Measurements from ENCODE around the gene SCAF8.
"Not testable (repeated sequence)": the region's sequence is repeated elsewhere in the genome, so short reads cannot be mapped to it uniquely, and the experiment has no call there.

SCAF8 gene

DNA sequence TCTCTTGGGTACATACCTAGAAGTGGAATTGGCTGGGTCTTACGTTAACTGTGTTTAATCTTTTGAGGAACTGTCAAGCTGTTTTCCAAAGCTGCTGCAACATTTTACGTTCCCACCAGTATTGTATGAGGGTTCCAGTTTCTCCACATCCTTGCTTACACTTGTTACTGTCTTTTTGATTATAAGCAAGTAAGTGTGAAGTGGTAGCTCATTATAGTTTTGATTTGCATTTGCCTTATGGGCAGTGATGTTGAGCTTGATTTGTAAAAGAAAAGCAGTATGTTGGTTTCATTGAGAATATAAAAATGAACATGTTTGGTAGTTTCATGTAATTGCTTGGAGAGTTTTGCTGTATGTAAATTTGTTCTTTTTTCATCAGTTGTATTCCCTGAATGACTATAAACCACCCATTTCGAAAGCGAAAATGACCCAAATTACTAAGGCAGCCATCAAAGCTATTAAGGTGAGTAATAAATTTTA is 40.4 kb downstream of the SCAF8 start:
- no peak for DNase-seq (ENCODE audit: low read depth, low spot score)
- TF ChIP-seq, protein P1, sequence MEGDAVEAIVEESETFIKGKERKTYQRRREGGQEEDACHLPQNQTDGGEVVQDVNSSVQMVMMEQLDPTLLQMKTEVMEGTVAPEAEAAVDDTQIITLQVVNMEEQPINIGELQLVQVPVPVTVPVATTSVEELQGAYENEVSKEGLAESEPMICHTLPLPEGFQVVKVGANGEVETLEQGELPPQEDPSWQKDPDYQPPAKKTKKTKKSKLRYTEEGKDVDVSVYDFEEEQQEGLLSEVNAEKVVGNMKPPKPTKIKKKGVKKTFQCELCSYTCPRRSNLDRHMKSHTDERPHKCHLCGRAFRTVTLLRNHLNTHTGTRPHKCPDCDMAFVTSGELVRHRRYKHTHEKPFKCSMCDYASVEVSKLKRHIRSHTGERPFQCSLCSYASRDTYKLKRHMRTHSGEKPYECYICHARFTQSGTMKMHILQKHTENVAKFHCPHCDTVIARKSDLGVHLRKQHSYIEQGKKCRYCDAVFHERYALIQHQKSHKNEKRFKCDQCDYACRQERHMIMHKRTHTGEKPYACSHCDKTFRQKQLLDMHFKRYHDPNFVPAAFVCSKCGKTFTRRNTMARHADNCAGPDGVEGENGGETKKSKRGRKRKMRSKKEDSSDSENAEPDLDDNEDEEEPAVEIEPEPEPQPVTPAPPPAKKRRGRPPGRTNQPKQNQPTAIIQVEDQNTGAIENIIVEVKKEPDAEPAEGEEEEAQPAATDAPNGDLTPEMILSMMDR (IDR thresholded peaks at IDR 0.05; ENCODE audit: low read depth, low read length): no peak
- H3K4me3 ChIP-seq (ENCODE audit: low read depth, low read length): no peak overlapping the region
- in situ Hi-C loops (cut with HindIII; ENCODE audit: low sequenced_read_pairs): no loop called here

DNA sequence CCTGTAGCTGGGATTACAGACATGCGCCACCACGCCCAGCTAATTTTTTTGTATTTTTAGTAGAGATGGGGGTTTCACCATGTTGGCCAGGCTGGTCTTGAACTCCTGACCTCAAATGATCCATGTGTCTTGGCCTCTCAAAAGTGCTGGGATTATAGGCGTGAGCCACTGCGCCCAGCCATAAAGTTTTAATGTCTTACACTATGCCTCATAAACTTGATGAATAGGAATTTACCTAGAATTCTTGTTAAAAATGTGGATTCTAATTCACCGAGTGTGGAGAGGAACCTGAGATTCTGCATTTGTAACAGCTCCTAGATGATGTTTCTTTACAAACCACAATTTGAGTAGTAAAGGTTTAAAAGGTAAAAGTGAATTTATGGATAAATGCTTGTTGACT is 45.9 kb downstream of the SCAF8 start:
- H3K4me3 ChIP-seq (ENCODE audit: low read depth, low read length); in situ Hi-C loops (cut with HindIII; ENCODE audit: low sequenced_read_pairs); DNase-seq (ENCODE audit: low read depth, low spot score): not testable (repeated sequence)

DNA sequence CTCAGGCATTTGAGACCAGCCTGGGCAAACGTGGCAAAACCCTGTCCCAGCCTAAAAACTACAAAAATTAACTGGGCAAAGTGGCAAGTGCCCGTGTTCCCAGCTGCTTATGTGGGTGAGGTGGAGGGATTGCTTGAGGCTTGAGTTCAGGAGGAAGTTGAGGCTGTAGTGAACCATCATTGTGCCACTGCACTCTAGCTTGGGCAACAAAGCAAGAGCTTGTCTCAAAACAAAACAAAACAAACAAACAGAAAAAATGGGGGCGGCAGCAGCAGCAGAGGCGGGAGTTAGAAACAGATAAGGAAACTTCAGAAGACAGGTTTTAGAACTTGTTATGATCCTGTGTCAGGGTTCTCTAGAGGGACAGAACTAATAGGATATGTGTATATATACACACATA is 49.0 kb downstream of the SCAF8 start:
- TF ChIP-seq, protein P1 (IDR thresholded peaks at IDR 0.05; ENCODE audit: low read depth, low read length): no peak
- DNase-seq (ENCODE audit: low read depth, low spot score): no peak
- in situ Hi-C loops (cut with HindIII; ENCODE audit: low sequenced_read_pairs): no loop called here
- no peak overlapping the region for H3K4me3 ChIP-seq (ENCODE audit: low read depth, low read length)

DNA sequence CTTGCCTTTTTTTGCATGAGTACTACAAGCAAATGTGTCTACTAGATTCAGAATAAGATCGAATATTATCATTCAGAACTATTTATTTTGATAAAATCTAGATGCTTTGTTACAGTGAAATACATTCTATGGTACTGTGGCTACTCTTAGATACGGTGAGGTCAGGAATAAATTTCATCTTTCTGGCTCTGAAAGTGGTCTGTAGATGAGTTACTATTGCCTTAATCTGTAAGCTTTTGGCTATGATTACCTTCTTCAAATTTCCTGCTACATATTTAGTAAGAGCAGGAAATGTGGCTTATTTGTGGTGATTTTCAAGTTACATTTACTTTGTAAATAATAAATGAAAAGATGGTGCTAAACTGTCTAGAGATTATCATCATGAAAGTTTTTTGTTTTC is 50.0 kb downstream of the SCAF8 start:
- TF ChIP-seq, protein P1 (IDR thresholded peaks at IDR 0.05; ENCODE audit: low read depth, low read length): no peak
- H3K4me3 ChIP-seq (ENCODE audit: low read depth, low read length): no peak overlapping the region
- in situ Hi-C loops (cut with HindIII; ENCODE audit: low sequenced_read_pairs): no loop called here
- DNase-seq (ENCODE audit: low read depth, low spot score): no peak

DNA sequence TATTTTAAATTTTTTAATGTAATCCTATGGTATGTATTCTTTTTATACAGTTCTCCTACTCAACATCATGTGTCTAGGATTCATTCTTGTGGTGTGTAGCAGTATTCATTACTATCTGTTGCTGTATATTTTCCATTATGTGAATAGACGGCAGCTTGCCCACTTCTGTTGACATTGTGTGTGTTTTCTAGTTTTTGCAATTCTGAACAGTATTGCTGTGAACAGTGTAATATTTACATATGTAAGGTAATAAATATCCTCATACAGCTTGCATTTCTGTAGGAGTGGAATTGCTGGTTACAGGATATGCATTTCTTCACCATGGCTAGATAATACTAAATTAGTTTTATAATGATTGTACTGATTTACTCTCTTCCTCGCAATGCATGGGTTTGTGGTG is 51.9 kb downstream of the SCAF8 start:
- no peak overlapping the region for H3K4me3 ChIP-seq (ENCODE audit: low read depth, low read length)
- TF ChIP-seq, protein P1 (IDR thresholded peaks at IDR 0.05; ENCODE audit: low read depth, low read length): no peak
- in situ Hi-C loops (cut with HindIII; ENCODE audit: low sequenced_read_pairs): no loop called here
- DNase-seq (ENCODE audit: low read depth, low spot score): no peak

DNA sequence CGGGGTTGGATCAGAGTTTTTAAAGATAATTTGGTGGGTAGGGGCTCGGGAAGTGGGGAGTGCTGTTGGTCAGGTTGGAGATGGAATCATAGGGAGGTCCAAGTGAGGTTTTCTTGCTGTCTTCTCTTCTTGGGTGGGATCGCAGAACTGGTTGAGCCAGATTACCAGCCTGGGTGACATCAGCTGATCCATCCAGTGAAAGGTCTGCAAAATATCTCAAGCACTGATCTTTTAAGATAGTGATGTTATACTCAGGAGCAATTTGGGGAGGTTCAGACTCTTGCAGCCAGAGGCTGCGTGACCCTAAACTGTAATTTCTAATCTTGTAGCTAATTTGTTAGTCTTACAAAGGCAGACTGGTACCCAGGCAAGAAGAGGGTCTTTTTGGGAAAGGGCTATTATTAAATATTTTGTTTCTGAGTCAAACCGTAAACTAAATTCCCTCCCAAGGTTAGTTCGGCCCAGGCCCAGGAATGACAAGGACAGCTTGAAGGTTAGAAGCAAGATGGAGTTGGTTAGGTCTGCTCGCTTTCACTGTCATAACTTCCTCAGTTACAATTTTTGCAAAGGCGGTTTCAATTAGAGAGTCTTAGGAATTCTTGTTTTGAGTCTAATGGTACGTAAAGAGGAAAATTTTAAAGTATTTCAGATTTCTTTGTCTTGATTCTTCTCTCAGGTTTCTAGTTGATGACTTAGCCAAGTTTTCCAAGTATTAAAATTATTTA is 53.1 kb downstream of the SCAF8 start:
- no peak for DNase-seq (ENCODE audit: low read depth, low spot score)
- in situ Hi-C loops (cut with HindIII; ENCODE audit: low sequenced_read_pairs): no loop called here
- no peak overlapping the region for H3K4me3 ChIP-seq (ENCODE audit: low read depth, low read length)
- TF ChIP-seq, protein P1 (IDR thresholded peaks at IDR 0.05; ENCODE audit: low read depth, low read length): no peak

DNA sequence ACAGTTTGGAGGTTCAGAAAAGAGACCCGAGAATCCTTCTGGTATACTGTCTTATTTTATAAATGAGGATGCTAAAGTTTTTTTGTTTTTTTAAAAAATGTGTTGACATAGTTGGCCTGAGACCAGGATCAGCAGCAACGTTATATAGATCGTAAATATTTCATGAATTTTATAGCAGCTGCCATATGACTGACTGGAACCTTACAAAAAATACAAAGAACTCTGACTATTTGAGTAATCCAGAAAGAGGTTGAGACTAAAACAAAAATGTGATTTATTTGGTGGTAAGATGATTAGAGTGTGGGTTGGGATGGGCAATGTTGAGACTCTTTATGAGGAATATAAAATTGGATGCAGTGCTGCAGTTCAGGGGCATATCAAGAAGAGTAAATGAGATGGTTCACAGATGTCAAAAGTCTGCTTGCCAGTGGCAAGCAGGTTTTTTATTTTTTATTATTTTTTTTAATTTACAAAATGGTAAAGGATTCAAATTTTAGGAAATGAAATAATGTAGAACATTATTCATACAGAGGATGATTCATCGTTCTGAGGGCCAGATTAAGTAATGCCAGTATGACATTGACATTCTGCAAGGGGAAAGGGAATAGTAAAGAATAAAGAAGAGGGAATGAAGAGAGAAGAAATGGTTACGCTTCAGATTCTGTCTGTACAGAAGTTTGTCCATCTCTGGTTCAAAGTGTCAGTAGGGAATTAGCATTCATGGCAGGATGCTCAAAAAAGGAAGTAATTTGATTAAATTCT is 58.5 kb downstream of the SCAF8 start:
- no peak for DNase-seq (ENCODE audit: low read depth, low spot score)

More for the DNA sequence above, 58.5 kb downstream of the SCAF8 start:
- no peak overlapping the region for H3K4me3 ChIP-seq (ENCODE audit: low read depth, low read length)
- in situ Hi-C loops (cut with HindIII; ENCODE audit: low sequenced_read_pairs): no loop called here
- TF ChIP-seq, protein P1 (IDR thresholded peaks at IDR 0.05; ENCODE audit: low read depth, low read length): no peak

Measured in astrocyte of the spinal cord (primary cell).